NCI-H345 treated with DMSO at 0.1 percent for 48 hours (cell line): ENCODE results near the gene VEPH1.

Source experiments
- DNase-seq: peaks from one replicate; lab custom pipeline; 2025; ENCODE audit not compliant: unreplicated experiment; lab: John Stamatoyannopoulos, UW

Gene VEPH1

GRCh38 chr3:157502916-157503595 lies at the start of gene VEPH1:
VEPH1 (minus strand) TSS chr3:157503416; CDS start chr3:157495349, 8,067 bp downstream.
- DNase-seq = no peak

GRCh38 chr3:157551961-157552360 lies 48.7 kb upstream of the VEPH1 start:
- DNase-seq = no peak

- DNase-seq = no peak
These were observed 46.3 kb upstream of the VEPH1 start for GRCh38 chr3:157549498-157549897.

GRCh38 chr3:157544501-157545130 lies 41.4 kb upstream of the VEPH1 start:
- DNase-seq = no peak

- DNase-seq = no peak
These were observed 40.4 kb upstream of the VEPH1 start for GRCh38 chr3:157543501-157544035.

- DNase-seq = no peak
These were observed 39.7 kb upstream of the VEPH1 start for GRCh38 chr3:157542711-157543500.

GRCh38 chr3:157541506-157542236 lies 38.5 kb upstream of the VEPH1 start:
- DNase-seq = no peak

GRCh38 chr3:157540656-157541055 lies 37.4 kb upstream of the VEPH1 start:
- DNase-seq = no peak

GRCh38 chr3:157535667-157536066 lies 32.5 kb upstream of the VEPH1 start:
- no peak for DNase-seq

GRCh38 chr3:157534725-157535161 lies 31.5 kb upstream of the VEPH1 start:
- DNase-seq = no peak

- DNase-seq = no peak
These were observed 30.3 kb upstream of the VEPH1 start for GRCh38 chr3:157533298-157534070.

GRCh38 chr3:157532529-157533297 lies 29.5 kb upstream of the VEPH1 start:
- DNase-seq = peak; percentile 36

- DNase-seq = no peak
These were observed 28.6 kb upstream of the VEPH1 start for GRCh38 chr3:157531771-157532170.

- no peak for DNase-seq
These were observed 28.1 kb upstream of the VEPH1 start for GRCh38 chr3:157531301-157531660.

- DNase-seq = no peak
These were observed 27.6 kb upstream of the VEPH1 start for GRCh38 chr3:157530637-157531300.

- DNase-seq = no peak
These were observed 26.5 kb upstream of the VEPH1 start for GRCh38 chr3:157529751-157530150.

GRCh38 chr3:157529085-157529484 lies 25.9 kb upstream of the VEPH1 start:
- no peak for DNase-seq

GRCh38 chr3:157527131-157527881 lies 24.1 kb upstream of the VEPH1 start:
- DNase-seq = no peak
